K562 (cell line): ENCODE measurements around the gene APOBEC3A. TPM values are rescaled to one million over a fixed set of nuclear protein-coding genes. Genes with fewer than 3 reads are reported as not detected.

ENCODE experiments used
- ATF3 ChIP-seq, 2 experiments: fragments of 450-650 bp in 1 of 2; sonication (generic) in 1 of 2; formaldehyde crosslinking in 1 of 2; IDR thresholded peaks in 1 of 2; conservative IDR thresholded peaks in 1 of 2; 2 replicates each; pipeline versions ENCODE4 v1.6.1 to v1.8.1; 2016 to 2023; ENCODE audit warnings: mild to moderate bottlenecking in 2 of 2, moderate library complexity in 2 of 2, inconsistent platforms in 1 of 2, missing genetic modification reagents in 1 of 2
- CBX5 ChIP-seq: IDR thresholded peaks from 2 replicates; pipeline ENCODE4 v1.6.1; 2014; ENCODE audit warnings: low read depth, borderline replicate concordance
- CUX1 ChIP-seq: fragments of 200-800 bp; sonication (Bioruptor generic); IDR thresholded peaks from 2 replicates; pipeline ENCODE4 v1.6.1; 2016; ENCODE audit warnings: missing genetic modification characterization, missing compliant biosample characterization
- HDAC8 ChIP-seq: fragments of 450-650 bp; IDR thresholded peaks from 2 replicates; pipeline ENCODE4 v1.6.1; 2016; ENCODE audit warnings: mild to moderate bottlenecking, missing genetic modification characterization, moderate library complexity, missing compliant biosample characterization
- LARP7 ChIP-seq: fragments of 450-650 bp; IDR thresholded peaks from 2 replicates; pipeline ENCODE4 v1.6.1; 2016
- MYC ChIP-seq, 2 experiments: fragments of 250-450 bp in 1 of 2; sonication (Bioruptor Pico) in 1 of 2; IDR thresholded peaks; 2 replicates each; pipeline versions ENCODE4 v1.5.1 to v1.6.1; 2012 to 2021; ENCODE audit warnings: low read depth in 2 of 2, borderline replicate concordance in 1 of 2, improper control_type of control experiment in 1 of 2, low read length in 1 of 2, mild to moderate bottlenecking in 1 of 2, moderate library complexity in 1 of 2
- NRF1 ChIP-seq, 2 experiments: fragments of 450-650 bp; IDR thresholded peaks in 1 of 2; conservative IDR thresholded peaks in 1 of 2; 2 replicates each; pipeline ENCODE4 v1.6.1; 2014; ENCODE audit warnings: mild to moderate bottlenecking in 2 of 2
- TFE3 ChIP-seq: fragments of 450-650 bp; formaldehyde crosslinking; IDR thresholded peaks from 2 replicates; pipeline ENCODE4 v1.4.0; 2020; ENCODE audit warnings: mild to moderate bottlenecking, mixed read lengths
- UBTF ChIP-seq, 2 experiments: IDR thresholded peaks; 2 replicates each; pipeline ENCODE4 v1.6.1; 2012; ENCODE audit warnings: improper control_type of control experiment in 2 of 2, low read depth in 2 of 2, low read length in 2 of 2, borderline replicate concordance in 1 of 2
- ZNF280A ChIP-seq: fragments of 450-650 bp; IDR thresholded peaks from 2 replicates; pipeline ENCODE4 v1.6.1; 2018; ENCODE audit warnings: mild to moderate bottlenecking, low read depth; ENCODE audit not compliant: partially characterized antibody
- ZNF395 ChIP-seq: fragments of 200-800 bp; sonication (Bioruptor generic); IDR thresholded peaks from 2 replicates; pipeline ENCODE4 v1.6.1; 2017; ENCODE audit warnings: missing genetic modification characterization, missing compliant biosample characterization
- polyA plus RNA-seq, 8 experiments: library from polyadenylated mRNA; depleted of rRNA in 4 of 8; stranded (reverse) in 5 of 8; unstranded in 3 of 8; fragments of >200 nt; fragmentation: Nextera tagmentation in 2 of 8; fragmentation: Illumina TruSeq in 1 of 8; extraction: Ambion mirVana in 2 of 8; extraction: Trizol in 1 of 8; gene quantifications; 2 replicates each; pipeline versions ENCODE4 v1.2.1 to v1.2.3, GENCODE V29; 2011 to 2014; ENCODE audit warnings: inconsistent platforms in 1 of 8, missing spikeins in 1 of 8
- total RNA-seq, 7 experiments: library from RNA; depleted of rRNA in 6 of 7; stranded (reverse); fragments of >200 nt in 6 of 7; fragmentation: Illumina TruSeq in 2 of 7; extraction: Trizol in 2 of 7; gene quantifications; 2 replicates each; pipeline versions ENCODE4 v1.2.1 to v1.2.3, GENCODE V29; 2011 to 2021; ENCODE audit warnings: low replicate concordance in 1 of 7

Gene APOBEC3A
- total and polyA plus RNA-seq, 9 of the 15 experiments (the other 6 are each of a cell fraction or from before 2014, with no cell fraction given), result 0.04 TPM; not detected in 8

GRCh38 chr22:38963872-38964271, 6.5 kb downstream of the APOBEC3A start (continued):
- TF ChIP-seq HDAC8 (tag) (no peak), NRF1 (conservative IDR thresholded peaks at IDR 0.05 in 1 of 2, IDR thresholded peaks at IDR 0.05 in 1 of 2) (peak; percentile 31 to 34; a peak in 2 of 4 replicates), ATF3 (IDR thresholded peaks at IDR 0.05) (no peak), ATF3 (CRISPR knock-in tag; conservative IDR thresholded peaks at IDR 0.05) (no peak), UBTF (IDR thresholded peaks at IDR 0.05; ENCODE audit: borderline replicate concordance in 1 of 2, low read depth in 2 of 2, low read length in 2 of 2) (no peak), ZNF280A (no peak), MYC (IDR thresholded peaks at IDR 0.05; ENCODE audit: low read depth, low read length) (no peak), MYC (CRISPR knock-in tag; IDR thresholded peaks at IDR 0.05; ENCODE audit: borderline replicate concordance, low read depth) (no peak), CBX5 (no peak), ZNF395 (CRISPR knock-in tag) (no peak), LARP7 (no peak), TFE3 (no peak), CUX1 (no peak)
